Retinal pigment epithelial cell (primary cell): Measurements from ENCODE around the gene PXMP2.
"Not testable (repeated sequence)": the region's sequence is repeated elsewhere in the genome, so short reads cannot be mapped to it uniquely, and the experiment has no call there.

ENCODE experiments used
- DNase-seq: peaks from one replicate; pipeline ENCODE4 v3.0.0-alpha.2; 2010; ENCODE audit warnings: low read depth
- H3K4me3 ChIP-seq: 2 replicates; pipeline ENCODE4 v1.5.1; 2011; ENCODE audit warnings: mild to moderate bottlenecking, low read length, control low read depth, moderate library complexity
- TF ChIP-seq, protein P1 (sequence below): conservative IDR thresholded peaks from 2 replicates; pipeline ENCODE4 v1.5.1; 2011; ENCODE audit warnings: low read depth, low read length, control low read depth, inconsistent platforms

PXMP2 gene

DNA sequence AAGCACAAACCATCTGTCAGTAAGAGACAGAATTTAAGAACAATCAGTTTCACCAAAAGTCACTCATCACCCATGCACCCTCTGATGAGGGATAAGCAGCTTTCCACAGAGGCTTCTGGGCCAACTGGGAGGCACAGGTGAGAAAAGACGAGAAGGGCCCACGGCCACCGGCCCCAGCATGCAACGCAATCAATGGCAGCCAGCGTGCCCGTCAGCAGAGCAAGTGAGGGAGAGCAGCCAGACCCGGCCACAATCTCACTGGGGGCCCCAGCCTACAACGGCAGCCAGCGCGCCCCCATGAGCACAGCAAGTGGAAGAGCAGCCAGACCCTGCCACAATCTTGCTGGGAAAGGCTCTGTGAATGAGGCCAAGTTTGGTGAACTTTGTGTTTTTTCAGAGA, 60.9 kb downstream of the PXMP2 start:
- H3K4me3 ChIP-seq, result no peak overlapping the region
- TF ChIP-seq, protein P1, sequence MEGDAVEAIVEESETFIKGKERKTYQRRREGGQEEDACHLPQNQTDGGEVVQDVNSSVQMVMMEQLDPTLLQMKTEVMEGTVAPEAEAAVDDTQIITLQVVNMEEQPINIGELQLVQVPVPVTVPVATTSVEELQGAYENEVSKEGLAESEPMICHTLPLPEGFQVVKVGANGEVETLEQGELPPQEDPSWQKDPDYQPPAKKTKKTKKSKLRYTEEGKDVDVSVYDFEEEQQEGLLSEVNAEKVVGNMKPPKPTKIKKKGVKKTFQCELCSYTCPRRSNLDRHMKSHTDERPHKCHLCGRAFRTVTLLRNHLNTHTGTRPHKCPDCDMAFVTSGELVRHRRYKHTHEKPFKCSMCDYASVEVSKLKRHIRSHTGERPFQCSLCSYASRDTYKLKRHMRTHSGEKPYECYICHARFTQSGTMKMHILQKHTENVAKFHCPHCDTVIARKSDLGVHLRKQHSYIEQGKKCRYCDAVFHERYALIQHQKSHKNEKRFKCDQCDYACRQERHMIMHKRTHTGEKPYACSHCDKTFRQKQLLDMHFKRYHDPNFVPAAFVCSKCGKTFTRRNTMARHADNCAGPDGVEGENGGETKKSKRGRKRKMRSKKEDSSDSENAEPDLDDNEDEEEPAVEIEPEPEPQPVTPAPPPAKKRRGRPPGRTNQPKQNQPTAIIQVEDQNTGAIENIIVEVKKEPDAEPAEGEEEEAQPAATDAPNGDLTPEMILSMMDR, result no peak
- DNase-seq, result no peak

DNA sequence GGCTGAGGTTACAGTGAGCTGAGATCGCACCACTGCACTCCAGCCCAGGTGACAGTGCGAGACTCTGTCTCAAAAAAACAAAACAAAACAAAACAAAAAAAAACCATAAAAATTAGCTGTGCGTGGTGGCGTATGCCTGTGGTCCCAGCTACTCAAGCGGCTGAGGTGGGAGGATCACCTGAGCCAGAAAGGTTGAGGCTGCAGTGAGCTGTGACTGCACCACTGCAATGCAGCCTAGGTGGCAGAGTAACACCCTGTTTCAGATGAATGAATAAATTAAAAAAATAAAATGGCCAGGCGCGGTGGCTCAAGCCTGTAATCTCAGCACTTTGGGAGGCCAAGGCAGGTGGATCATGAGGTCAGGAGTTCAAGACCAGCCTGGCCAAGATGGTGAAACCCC, 66.3 kb downstream of the PXMP2 start:
- not testable (repeated sequence) for DNase-seq, H3K4me3 ChIP-seq

DNA sequence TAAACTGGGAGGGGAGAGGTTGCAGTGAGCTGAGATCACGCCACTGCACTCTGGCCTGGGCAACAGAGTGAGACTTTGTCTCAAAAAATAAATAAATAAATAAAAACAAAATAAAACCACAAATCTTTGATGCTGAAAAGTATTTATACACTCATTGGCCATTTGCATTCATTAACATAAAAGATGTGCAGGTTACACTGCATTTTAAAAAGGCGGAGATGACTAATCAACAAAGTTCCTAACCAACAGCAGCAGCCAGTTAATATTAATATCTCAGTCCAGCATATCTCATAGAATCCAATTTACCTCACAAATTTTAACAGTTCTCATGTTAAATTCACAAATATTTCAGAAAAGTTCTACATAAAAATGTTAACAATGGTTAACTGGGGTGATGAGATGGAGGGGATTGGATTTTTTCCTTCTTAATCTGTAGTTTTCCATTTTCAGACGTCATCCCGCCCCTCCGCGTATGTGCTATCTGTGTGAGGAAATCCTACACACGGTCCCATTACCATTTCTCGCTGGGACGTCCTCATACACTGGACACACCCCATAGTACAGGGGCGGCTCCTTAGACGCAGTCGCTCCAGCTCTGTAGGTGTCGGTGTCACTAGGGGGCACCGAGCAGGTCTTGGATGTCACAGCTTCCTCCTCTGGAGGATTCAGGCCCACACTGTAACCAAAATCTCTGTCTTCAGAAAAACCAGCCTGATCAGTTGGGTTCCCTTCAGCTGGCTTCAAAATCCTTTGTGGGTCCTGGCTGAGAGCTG, 67.0 kb downstream of the PXMP2 start:
- H3K4me3 ChIP-seq, result no peak overlapping the region
- TF ChIP-seq, protein P1, result no peak
- no peak for DNase-seq
